GM23338 (cell line): Measurements from ENCODE around the gene EFEMP1.

ENCODE experiments used
- CREB1 ChIP-seq: fragments of 250-450 bp; sonication (Bioruptor Pico); IDR thresholded peaks from 2 replicates; pipeline ENCODE4 v1.5.0; 2020; ENCODE audit warnings: low read depth, mild to moderate bottlenecking, moderate library complexity
- CTCF ChIP-seq, 2 experiments: fragments of 200-600 bp in 1 of 2; sonication (generic) in 1 of 2; conservative IDR thresholded peaks; 2 replicates each; pipeline versions ENCODE4 v1.5.1 to v1.6.1; 2016 to 2017; ENCODE audit warnings: antibody characterized with exemption in 2 of 2, low read depth in 2 of 2, mild to moderate bottlenecking in 2 of 2, moderate library complexity in 1 of 2
- EZH2 ChIP-seq: fragments of 200-600 bp; sonication (generic); IDR thresholded peaks from one replicate; pipeline ENCODE4 v1.8.0; 2017; ENCODE audit warnings: antibody characterized with exemption, mild to moderate bottlenecking, low read depth; ENCODE audit not compliant: unreplicated experiment
- EZH2phosphoT487 ChIP-seq: fragments of 200-600 bp; sonication (generic); IDR thresholded peaks from one replicate; pipeline ENCODE4 v1.8.1; 2018; ENCODE audit warnings: antibody characterized with exemption; ENCODE audit not compliant: unreplicated experiment
- REST ChIP-seq: IDR thresholded peaks from one replicate; pipeline ENCODE4 v1.6.1; 2018; ENCODE audit warnings: antibody characterized with exemption; ENCODE audit not compliant: unreplicated experiment
- STAT1 ChIP-seq: IDR thresholded peaks from one replicate; pipeline ENCODE4 v1.6.1; 2016; ENCODE audit warnings: antibody characterized with exemption; ENCODE audit not compliant: unreplicated experiment
- ZNF114 ChIP-seq: fragments of 250-450 bp; sonication (Bioruptor Pico); IDR thresholded peaks from 2 replicates; pipeline ENCODE4 v1.5.0; 2020; ENCODE audit warnings: mild to moderate bottlenecking, moderate library complexity

- TF ChIP-seq CTCF (conservative IDR thresholded peaks at IDR 0.05; ENCODE audit: low read depth in 2 of 2): no peak
- no peak for TF ChIP-seq STAT1
- no peak for TF ChIP-seq REST
- TF ChIP-seq EZH2: no peak
- no peak for TF ChIP-seq ZNF114
- TF ChIP-seq EZH2phosphoT487: no peak
- no peak for TF ChIP-seq CREB1
Measured at GRCh38 chr2:55898386-55899040, 25.1 kb downstream of the EFEMP1 start.
